ENCODE measurements around the gene DPH6. TPM values are rescaled to one million over a fixed set of nuclear protein-coding genes. Genes with fewer than 3 reads are reported as not detected.
"Not testable (repeated sequence)": the region's sequence is repeated elsewhere in the genome, so short reads cannot be mapped to it uniquely, and the experiment has no call there.

The DPH6 gene
- total and polyA plus RNA-seq, 4 donors = 4.8 to 21.0 (median 12.9) TPM

- Histone ChIP-seq H3K4me1 (ENCODE audit: control insufficient read depth in 1 of 2, insufficient read depth in 2 of 2, low read length in 2 of 2) (no peaks in the 10 kb centered on the region), H3K36me3 (ENCODE audit: control insufficient read depth in 1 of 2, insufficient read depth in 2 of 2, low read length in 1 of 2) (no peaks in the 10 kb centered on the region), H3K27ac (ENCODE audit: low read depth in 1 of 2, low read length in 2 of 2) (no peak overlapping the region), H3K27me3 (ENCODE audit: control insufficient read depth in 1 of 2, insufficient read depth in 2 of 2, low read length in 1 of 2) (no peaks in the 10 kb centered on the region), H3K4me3 (ENCODE audit: low read length in 2 of 2) (no peak overlapping the region), H3K9me3 (ENCODE audit: control insufficient read depth, low read length) (no peaks in the 10 kb centered on the region)
- no peak for ATAC-seq (ENCODE audit: low FRiP score)
- intact Hi-C loops (cut with DNase I) = no loop called here
- no peak for DNase-seq
Measured at GRCh38 chr15:35351059-35351458, 194.9 kb downstream of the DPH6 start.

GRCh38 chr15:35349916-35350315, 196.0 kb downstream of the DPH6 start:
- WGBS, 2 donors = 93 to 94% methylated on average over 3 of the region's 3 CpGs
- Histone ChIP-seq H3K27ac (ENCODE audit: low read depth in 1 of 2, low read length in 2 of 2) (no peak overlapping the region), H3K4me1 (ENCODE audit: control insufficient read depth in 1 of 2, insufficient read depth in 2 of 2, low read length in 2 of 2) (no peaks in the 10 kb centered on the region), H3K27me3 (ENCODE audit: control insufficient read depth in 1 of 2, insufficient read depth in 2 of 2, low read length in 1 of 2) (no peaks in the 10 kb centered on the region), H3K9me3 (ENCODE audit: control insufficient read depth, low read length) (no peaks in the 10 kb centered on the region), H3K4me3 (ENCODE audit: low read length in 2 of 2) (no peak overlapping the region), H3K36me3 (ENCODE audit: control insufficient read depth in 1 of 2, insufficient read depth in 2 of 2, low read length in 1 of 2) (no peaks in the 10 kb centered on the region)
- no peak for DNase-seq
- no peak for ATAC-seq (ENCODE audit: low FRiP score)
- intact Hi-C loops (cut with DNase I) = no loop called here

GRCh38 chr15:35330916-35331315, 215.0 kb downstream of the DPH6 start:
- Histone ChIP-seq H3K4me1 (ENCODE audit: control insufficient read depth in 1 of 2, insufficient read depth in 2 of 2, low read length in 2 of 2) (peaks cover 0 to 2% of the 10 kb centered on the region in 2 donors), H3K9me3 (ENCODE audit: control insufficient read depth, low read length) (no peaks in the 10 kb centered on the region), H3K27ac (ENCODE audit: low read depth in 1 of 2, low read length in 2 of 2) (no peak overlapping the region), H3K4me3 (ENCODE audit: low read length in 2 of 2) (no peak overlapping the region), H3K36me3 (ENCODE audit: control insufficient read depth in 1 of 2, insufficient read depth in 2 of 2, low read length in 1 of 2) (no peaks in the 10 kb centered on the region), H3K27me3 (ENCODE audit: control insufficient read depth in 1 of 2, insufficient read depth in 2 of 2, low read length in 1 of 2) (no peaks in the 10 kb centered on the region)
- intact Hi-C loops (cut with DNase I) = no loop called here
- no peak for ATAC-seq (ENCODE audit: low FRiP score)
- no peak for DNase-seq
- 39 to 43% methylated on average over 3 of the region's 3 CpGs for WGBS, 2 donors

GRCh38 chr15:35330048-35330695, 215.8 kb downstream of the DPH6 start:
- Histone ChIP-seq H3K4me1 (ENCODE audit: control insufficient read depth in 1 of 2, insufficient read depth in 2 of 2, low read length in 2 of 2) (peaks cover 0 to 2% of the 10 kb centered on the region in 2 donors), H3K4me3 (ENCODE audit: low read length in 2 of 2) (no peak overlapping the region), H3K9me3 (ENCODE audit: control insufficient read depth, low read length) (no peaks in the 10 kb centered on the region), H3K36me3 (ENCODE audit: control insufficient read depth in 1 of 2, insufficient read depth in 2 of 2, low read length in 1 of 2) (no peaks in the 10 kb centered on the region), H3K27me3 (ENCODE audit: control insufficient read depth in 1 of 2, insufficient read depth in 2 of 2, low read length in 1 of 2) (no peaks in the 10 kb centered on the region), H3K27ac (ENCODE audit: low read depth in 1 of 2, low read length in 2 of 2) (no peak overlapping the region)
- DNase-seq (no peak), ATAC-seq (ENCODE audit: low FRiP score) (no peak)
- intact Hi-C loops (cut with DNase I) = no loop called here
- WGBS, 2 donors = 85 to 86% methylated on average over 6 of the region's 6 CpGs

- DNase-seq = no peak
- ATAC-seq (ENCODE audit: low FRiP score) = no peak
- H3K27ac ChIP-seq (ENCODE audit: low read depth in 1 of 2, low read length in 2 of 2) = no peak overlapping the region
- H3K4me1 ChIP-seq (ENCODE audit: control insufficient read depth in 1 of 2, insufficient read depth in 2 of 2, low read length in 2 of 2) = peaks cover 0 to 2% of the 10 kb centered on the region in 2 donors
- 93 to 96% methylated on average over 1 of the region's 1 CpG for WGBS, 2 donors
- intact Hi-C loops (cut with DNase I) = no loop called here
- no peaks in the 10 kb centered on the region for H3K27me3 ChIP-seq (ENCODE audit: control insufficient read depth in 1 of 2, insufficient read depth in 2 of 2, low read length in 1 of 2)
- H3K4me3 ChIP-seq (ENCODE audit: low read length in 2 of 2) = no peak overlapping the region
- no peaks in the 10 kb centered on the region for H3K36me3 ChIP-seq (ENCODE audit: control insufficient read depth in 1 of 2, insufficient read depth in 2 of 2, low read length in 1 of 2)
- no peaks in the 10 kb centered on the region for H3K9me3 ChIP-seq (ENCODE audit: control insufficient read depth, low read length)
Measured at GRCh38 chr15:35329521-35329961, 216.4 kb downstream of the DPH6 start.

GRCh38 chr15:35328836-35329235, 217.1 kb downstream of the DPH6 start:
- H3K36me3 ChIP-seq (ENCODE audit: control insufficient read depth in 1 of 2, insufficient read depth in 2 of 2, low read length in 1 of 2); H3K4me3 ChIP-seq (ENCODE audit: low read length in 2 of 2); H3K27me3 ChIP-seq (ENCODE audit: control insufficient read depth in 1 of 2, insufficient read depth in 2 of 2, low read length in 1 of 2); H3K9me3 ChIP-seq (ENCODE audit: control insufficient read depth, low read length); H3K4me1 ChIP-seq (ENCODE audit: control insufficient read depth in 1 of 2, insufficient read depth in 2 of 2, low read length in 2 of 2); DNase-seq; H3K27ac ChIP-seq (ENCODE audit: low read depth in 1 of 2, low read length in 2 of 2); ATAC-seq (ENCODE audit: low FRiP score); intact Hi-C loops (cut with DNase I): not testable (repeated sequence)
- 95 to 96% methylated on average over 4 of the region's 4 CpGs for WGBS, 2 donors

GRCh38 chr15:35327789-35328188, 218.2 kb downstream of the DPH6 start:
- Histone ChIP-seq H3K9me3 (ENCODE audit: control insufficient read depth, low read length) (no peaks in the 10 kb centered on the region), H3K27me3 (ENCODE audit: control insufficient read depth in 1 of 2, insufficient read depth in 2 of 2, low read length in 1 of 2) (no peaks in the 10 kb centered on the region), H3K36me3 (ENCODE audit: control insufficient read depth in 1 of 2, insufficient read depth in 2 of 2, low read length in 1 of 2) (no peaks in the 10 kb centered on the region), H3K4me3 (ENCODE audit: low read length in 2 of 2) (no peak overlapping the region), H3K27ac (ENCODE audit: low read depth in 1 of 2, low read length in 2 of 2) (no peak overlapping the region), H3K4me1 (ENCODE audit: control insufficient read depth in 1 of 2, insufficient read depth in 2 of 2, low read length in 2 of 2) (peaks cover 0 to 2% of the 10 kb centered on the region in 2 donors)
- 96 to 99% methylated on average over 2 of the region's 2 CpGs for WGBS, 2 donors
- DNase-seq (no peak), ATAC-seq (ENCODE audit: low FRiP score) (no peak)
- intact Hi-C loops (cut with DNase I) = no loop called here

- H3K27ac ChIP-seq (ENCODE audit: low read depth in 1 of 2, low read length in 2 of 2) = no peak overlapping the region
- WGBS, 2 donors = 86 to 87% methylated on average over 3 of the region's 3 CpGs
- intact Hi-C loops (cut with DNase I) = no loop called here
Measured at GRCh38 chr15:35325374-35325941, 220.5 kb downstream of the DPH6 start.

GRCh38 chr15:35323141-35323540, 222.8 kb downstream of the DPH6 start:
- H3K9me3 ChIP-seq (ENCODE audit: control insufficient read depth, low read length) = no peaks in the 10 kb centered on the region
- H3K4me3 ChIP-seq (ENCODE audit: low read length in 2 of 2) = no peak overlapping the region
- H3K36me3 ChIP-seq (ENCODE audit: control insufficient read depth in 1 of 2, insufficient read depth in 2 of 2, low read length in 1 of 2) = no peaks in the 10 kb centered on the region
- H3K27ac ChIP-seq (ENCODE audit: low read depth in 1 of 2, low read length in 2 of 2) = no peak overlapping the region
- intact Hi-C loops (cut with DNase I) = no loop called here
- peaks cover 0 to 2% of the 10 kb centered on the region in 2 donors for H3K4me1 ChIP-seq (ENCODE audit: control insufficient read depth in 1 of 2, insufficient read depth in 2 of 2, low read length in 2 of 2)
- H3K27me3 ChIP-seq (ENCODE audit: control insufficient read depth in 1 of 2, insufficient read depth in 2 of 2, low read length in 1 of 2) = no peaks in the 10 kb centered on the region
- DNase-seq = no peak
- no peak for ATAC-seq (ENCODE audit: low FRiP score)

More at GRCh38 chr15:35325374-35325941, 220.5 kb downstream of the DPH6 start:
- DNase-seq = no peak
- Histone ChIP-seq H3K4me1 (ENCODE audit: control insufficient read depth in 1 of 2, insufficient read depth in 2 of 2, low read length in 2 of 2) (peaks cover 0 to 2% of the 10 kb centered on the region in 2 donors), H3K36me3 (ENCODE audit: control insufficient read depth in 1 of 2, insufficient read depth in 2 of 2, low read length in 1 of 2) (no peaks in the 10 kb centered on the region), H3K4me3 (ENCODE audit: low read length in 2 of 2) (no peak overlapping the region), H3K9me3 (ENCODE audit: control insufficient read depth, low read length) (no peaks in the 10 kb centered on the region), H3K27me3 (ENCODE audit: control insufficient read depth in 1 of 2, insufficient read depth in 2 of 2, low read length in 1 of 2) (no peaks in the 10 kb centered on the region)
- ATAC-seq (ENCODE audit: low FRiP score) = no peak

All from aorta (tissue), 5 donors.